Fibroblast of mammary gland (primary cell): ENCODE results near the gene SNX9.

Experiments
- DNase-seq: peaks from one replicate; pipeline ENCODE4 v3.0.0-alpha.2; 2010; ENCODE audit warnings: low read depth
- H3K4me3 ChIP-seq: 2 replicates; pipeline ENCODE4 v1.5.1; 2011; ENCODE audit warnings: low read depth, mild to moderate bottlenecking, low read length, moderate library complexity; ENCODE audit not compliant: control insufficient read depth
- CTCF ChIP-seq: conservative IDR thresholded peaks from 2 replicates; pipeline ENCODE4 v1.5.1; 2011; ENCODE audit warnings: low read depth, low read length, inconsistent platforms; ENCODE audit not compliant: control insufficient read depth, insufficient read depth

Gene SNX9

DNA sequence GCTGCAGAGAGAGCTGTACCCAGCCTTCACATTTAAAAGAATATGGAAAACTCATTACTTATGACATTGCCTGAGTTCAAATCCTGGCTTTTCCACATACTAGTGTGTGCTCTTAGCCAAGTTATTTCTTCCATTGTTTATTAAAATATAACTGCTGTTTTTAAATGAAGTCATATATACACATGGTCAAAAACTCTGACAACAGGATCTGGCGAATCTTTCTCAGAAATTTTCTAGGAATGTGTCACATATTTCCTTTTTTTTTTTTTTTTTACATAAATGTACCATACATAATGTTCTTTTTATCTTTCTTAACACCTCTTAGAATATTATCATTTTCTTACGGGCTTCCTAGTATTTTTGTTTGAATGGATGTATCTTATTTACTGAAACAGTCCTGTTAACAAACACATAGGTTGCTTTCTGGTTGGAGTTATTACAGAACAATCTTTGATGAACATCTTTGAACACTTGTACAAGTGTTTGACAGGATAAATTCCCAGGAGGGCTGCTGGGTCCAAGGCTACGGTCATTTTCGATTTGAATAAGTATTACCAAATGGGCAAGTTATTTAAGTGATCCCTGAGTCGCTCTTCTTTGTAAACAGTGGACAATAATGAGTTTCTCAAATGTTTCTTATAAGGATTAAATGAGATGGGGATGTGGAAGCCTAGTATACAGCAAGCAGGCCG, 1.6 kb upstream of the SNX9 start:
- no peak overlapping the region for H3K4me3 ChIP-seq
- no peak for TF ChIP-seq CTCF
- DNase-seq: no peak

- peak overlapping the region; percentile 30 for H3K4me3 ChIP-seq
- no peak for DNase-seq
- no peak for TF ChIP-seq CTCF
These were observed 623 bp upstream of the SNX9 start for GRCh38 chr6:157822245-157823000.

- TF ChIP-seq CTCF: no peak
- peak; percentile 86 for DNase-seq
- peak overlapping the region; percentile 69 for H3K4me3 ChIP-seq
These were observed 703 bp downstream of the SNX9 start for GRCh38 chr6:157823528-157824370.

GRCh38 chr6:157825243-157825904, 2.3 kb downstream of the SNX9 start:
- peak overlapping the region; percentile 13 for H3K4me3 ChIP-seq
- DNase-seq: peak; percentile 55
- no peak for TF ChIP-seq CTCF

- no peak for DNase-seq
- H3K4me3 ChIP-seq: no peak overlapping the region
- TF ChIP-seq CTCF: no peak
These were observed 7.4 kb downstream of the SNX9 start for GRCh38 chr6:157830354-157831017.

- no peak overlapping the region for H3K4me3 ChIP-seq
- no peak for DNase-seq
- TF ChIP-seq CTCF: no peak
These were observed 7.9 kb downstream of the SNX9 start for GRCh38 chr6:157831018-157831369.
